Glomerular visceral epithelial cell (primary cell): ENCODE data around the gene FBLIM1.
A peak's percentile ranks its signal among the peaks of the same experiment; 100 is the strongest.

Source experiments
- DNase-seq: peaks from one replicate; pipeline ENCODE4 v3.0.0-alpha.2; 2016; ENCODE audit errors: extremely low spot score

Gene FBLIM1, protein sequence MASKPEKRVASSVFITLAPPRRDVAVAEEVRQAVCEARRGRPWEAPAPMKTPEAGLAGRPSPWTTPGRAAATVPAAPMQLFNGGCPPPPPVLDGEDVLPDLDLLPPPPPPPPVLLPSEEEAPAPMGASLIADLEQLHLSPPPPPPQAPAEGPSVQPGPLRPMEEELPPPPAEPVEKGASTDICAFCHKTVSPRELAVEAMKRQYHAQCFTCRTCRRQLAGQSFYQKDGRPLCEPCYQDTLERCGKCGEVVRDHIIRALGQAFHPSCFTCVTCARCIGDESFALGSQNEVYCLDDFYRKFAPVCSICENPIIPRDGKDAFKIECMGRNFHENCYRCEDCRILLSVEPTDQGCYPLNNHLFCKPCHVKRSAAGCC

DNA sequence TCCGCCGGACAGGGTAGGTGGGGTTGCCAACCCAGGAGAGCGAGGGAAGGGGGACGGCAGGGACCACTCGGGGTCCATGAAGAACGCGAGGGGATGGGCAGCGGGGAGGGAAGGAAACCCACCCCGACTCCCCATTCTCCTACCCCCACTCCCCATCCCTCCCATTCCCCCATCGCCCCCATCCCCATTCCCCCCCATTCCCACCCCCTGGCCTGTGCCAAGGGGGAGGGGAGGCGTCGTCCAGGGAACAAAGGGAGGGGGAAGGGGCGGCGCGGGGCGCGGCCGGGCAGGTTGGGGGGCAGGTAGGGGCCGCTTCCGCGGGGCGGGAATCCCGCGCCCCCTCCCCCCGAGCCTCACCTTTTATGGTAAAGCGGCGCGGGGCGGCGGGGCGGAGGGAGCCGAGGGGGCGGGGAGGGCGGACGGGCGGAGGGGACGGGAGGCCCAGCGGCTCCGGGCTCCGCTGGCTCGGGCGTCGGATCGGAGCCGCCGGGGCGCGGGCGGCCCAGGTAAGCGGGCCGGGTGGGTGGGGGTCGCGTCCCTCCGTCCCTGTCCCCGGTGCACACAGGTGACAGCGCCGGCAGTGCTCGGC, at the start of gene FBLIM1:
TSS of gene FBLIM1 (plus strand) at position 453 of the 589 bp plus-strand sequence. CDS start 6,189 bp downstream, outside the sequence.
- peak; percentile 55 for DNase-seq

DNA sequence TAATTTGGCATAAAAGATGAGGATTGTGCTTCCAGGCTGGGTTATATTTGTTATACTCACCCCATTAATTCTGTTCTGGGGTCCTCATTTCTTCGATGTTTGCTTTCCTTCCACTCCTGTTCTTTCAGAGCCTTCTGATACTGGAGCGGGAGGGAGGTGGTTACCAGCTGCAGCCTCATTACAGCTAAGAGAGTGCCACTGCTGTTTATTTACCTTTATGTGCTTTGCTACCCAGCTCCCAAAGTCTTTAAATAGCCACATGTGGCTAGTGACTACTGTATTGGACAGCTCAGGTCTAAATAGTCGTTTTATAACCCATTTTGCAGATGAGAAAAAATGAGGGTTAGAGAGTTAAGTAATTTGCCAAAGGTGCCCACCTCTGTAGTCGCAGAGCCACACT, 49.4 kb upstream of the FBLIM1 start:
- no peak for DNase-seq

DNA sequence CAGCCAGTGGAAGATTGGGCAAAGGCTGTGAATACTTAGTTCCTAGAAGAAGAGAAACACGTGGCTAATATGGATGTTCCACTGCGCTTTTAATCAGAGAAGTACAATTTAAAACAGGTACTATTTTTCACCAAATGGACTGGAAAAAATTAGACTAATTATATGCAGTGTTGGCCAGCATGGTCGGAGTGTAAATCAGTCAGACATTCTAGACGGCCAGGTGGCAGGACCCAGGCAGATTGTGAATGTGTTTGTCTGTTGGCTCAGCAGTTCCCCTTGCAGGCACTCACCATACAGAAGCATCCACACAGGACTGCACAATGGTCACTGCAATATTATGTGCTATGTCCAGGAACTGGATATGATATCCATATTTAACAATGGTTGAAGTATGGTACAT, 46.4 kb upstream of the FBLIM1 start:
- DNase-seq = no peak

DNA sequence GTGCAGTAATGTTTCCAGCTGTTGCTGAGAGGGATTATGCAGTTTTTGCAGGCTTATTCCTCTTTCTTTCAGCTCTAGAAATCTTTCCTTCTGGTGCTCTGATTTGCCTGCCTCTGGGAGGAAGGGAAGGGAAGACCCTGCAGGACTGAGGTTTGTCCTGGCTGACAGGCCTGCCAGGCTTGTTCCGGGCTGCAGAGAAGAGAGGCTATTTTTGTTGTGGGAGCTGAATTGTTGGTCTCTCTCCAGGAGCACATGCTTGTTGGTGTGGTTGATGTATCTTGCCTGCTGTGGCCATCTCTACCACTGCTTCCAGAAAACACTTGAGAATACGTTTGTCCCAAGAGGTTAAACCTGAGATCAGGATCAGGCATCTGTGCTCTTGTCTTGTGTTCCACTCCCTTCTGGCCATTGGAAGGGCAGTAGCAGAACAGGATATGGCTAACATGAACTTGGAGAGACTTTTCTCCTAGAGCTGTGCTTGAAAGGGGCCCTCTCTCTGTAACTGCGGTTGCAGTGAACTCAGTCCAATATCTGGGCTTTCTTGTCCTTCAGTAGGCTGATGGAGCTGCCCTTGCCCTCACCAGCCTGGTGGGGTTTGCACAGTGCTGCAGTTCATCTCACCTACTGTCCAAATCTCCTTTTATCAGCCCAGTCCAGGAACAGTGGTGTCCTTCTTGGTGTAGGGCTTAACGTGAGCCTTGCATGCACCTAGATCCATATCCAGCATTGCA, 44.0 kb upstream of the FBLIM1 start:
- DNase-seq = no peak

DNA sequence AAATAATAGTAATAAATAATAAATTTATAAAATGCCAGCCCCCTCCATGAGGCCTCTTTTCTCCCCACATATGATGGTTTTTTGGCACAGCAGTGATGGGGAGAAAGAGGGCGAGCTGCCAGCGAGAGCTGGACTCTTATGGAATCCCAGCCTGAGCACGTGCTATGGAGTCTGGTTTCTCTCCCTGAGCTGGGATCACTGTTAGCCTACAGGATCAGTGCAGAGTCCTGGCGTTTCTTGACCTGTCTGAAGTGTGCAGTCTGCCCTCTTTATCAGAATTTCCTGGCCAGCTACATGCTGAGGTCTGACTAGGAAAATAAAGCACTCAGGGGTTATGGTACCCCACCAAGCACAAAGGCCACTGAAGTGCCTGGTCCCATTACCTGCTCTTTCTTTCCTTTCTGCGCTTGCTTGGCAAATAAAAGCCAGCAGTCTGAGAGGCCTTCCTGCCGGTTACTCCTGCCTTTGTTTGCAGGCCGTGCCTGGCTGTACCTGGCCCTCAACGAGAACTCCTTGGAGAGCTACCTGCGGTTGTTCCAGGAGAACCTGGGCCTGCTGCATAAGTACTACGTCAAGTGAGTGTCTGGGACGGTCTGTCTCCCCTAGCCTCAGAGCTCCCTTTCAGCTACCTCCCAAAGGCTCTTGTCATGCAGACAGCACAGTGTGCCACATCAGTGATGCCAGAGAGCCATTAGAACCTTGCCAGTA, 41.0 kb upstream of the FBLIM1 start:
- no peak for DNase-seq

DNA sequence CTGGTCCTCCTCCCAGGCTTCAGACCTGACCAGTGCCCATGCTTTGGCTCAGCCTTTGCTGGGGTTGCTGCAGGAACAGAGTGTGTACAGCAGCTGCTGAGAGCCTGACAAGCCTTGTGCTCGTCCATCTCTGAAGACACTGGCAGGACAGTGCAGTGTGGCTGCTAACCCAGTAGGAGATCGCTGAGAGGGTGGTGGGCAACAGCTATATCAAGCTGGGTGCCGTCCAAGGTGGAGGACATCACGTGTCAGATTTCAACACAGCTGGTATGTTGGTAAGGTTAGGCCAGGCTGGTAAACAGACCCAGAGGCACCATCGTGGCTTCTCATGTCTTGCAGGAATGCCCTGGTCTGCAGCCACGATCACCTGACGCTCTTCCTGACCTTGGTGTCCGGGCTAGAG, 40.4 kb upstream of the FBLIM1 start:
- no peak for DNase-seq

DNA sequence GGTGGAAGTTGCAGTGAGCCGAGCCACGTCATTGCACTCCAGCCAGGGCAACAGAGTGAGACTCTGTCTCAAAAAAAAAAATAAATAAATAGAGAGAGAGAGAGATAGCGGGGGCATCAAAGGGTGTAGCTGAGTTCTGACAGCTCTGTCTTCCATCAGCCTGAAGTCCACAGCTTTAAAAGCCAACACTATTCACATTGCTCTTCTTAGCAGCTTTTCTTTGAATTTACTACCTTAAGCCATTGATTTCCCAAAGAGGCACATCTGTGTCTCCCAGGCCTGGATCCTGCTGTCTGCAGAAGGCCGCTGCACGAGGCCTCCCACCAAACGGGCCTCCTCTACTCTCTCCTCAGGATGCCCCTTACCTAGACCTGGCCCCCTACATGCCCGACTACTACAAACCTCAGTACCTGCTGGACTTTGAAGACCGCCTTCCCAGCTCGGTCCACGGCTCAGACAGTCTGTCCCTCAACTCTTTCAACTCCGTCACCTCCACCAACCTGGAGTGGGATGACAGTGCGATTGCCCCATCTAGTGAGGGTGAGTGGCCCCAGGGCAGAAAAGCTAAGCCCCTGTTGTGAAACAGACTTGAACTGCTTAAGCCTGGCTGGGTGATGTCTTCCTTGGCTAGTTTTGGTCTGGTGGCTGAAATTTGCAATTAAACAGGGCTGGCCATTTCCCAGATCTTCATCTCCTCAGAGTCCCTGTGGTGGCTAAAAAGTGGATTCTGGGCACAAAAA, 39.0 kb upstream of the FBLIM1 start:
- no peak for DNase-seq

DNA sequence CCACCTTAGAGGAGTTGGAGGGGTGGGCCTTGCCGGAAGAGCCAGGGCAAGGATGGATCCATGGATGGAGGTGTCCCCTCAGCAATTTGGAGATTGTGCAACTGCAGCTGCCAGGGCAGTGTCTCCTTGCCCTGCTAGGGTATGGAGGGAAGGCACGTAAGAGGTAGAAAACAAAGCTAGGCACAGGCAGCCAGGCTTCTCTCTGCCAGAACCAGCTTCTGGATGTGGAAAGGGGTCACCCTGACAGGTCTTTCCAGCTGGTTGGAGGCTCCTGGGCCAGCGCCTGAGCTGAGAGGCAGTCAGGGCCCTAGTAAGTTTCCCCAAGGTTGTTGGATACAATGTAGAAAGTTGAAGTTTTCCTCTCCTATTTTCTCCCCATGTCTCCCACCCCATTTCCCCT, 37.7 kb upstream of the FBLIM1 start:
- DNase-seq = no peak

DNA sequence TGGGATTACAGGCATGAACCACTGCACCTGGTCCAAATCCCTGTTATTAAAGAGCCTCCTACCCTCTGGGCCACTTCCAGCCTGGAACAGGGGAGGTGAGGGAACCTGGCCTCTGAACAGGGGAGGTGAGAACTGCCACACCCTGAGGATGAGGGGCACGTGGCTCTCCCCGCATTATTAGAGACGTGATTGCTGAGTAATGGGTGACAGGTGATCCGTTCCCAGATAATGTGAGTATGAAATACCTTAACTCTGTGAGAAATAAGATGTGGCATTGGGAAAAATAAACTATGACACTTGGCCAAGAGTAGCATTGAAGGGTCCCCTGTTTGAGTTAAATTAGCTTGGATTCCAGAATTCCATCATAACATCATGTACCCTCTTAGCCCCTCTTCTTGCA, 36.2 kb upstream of the FBLIM1 start:
- DNase-seq = no peak

DNA sequence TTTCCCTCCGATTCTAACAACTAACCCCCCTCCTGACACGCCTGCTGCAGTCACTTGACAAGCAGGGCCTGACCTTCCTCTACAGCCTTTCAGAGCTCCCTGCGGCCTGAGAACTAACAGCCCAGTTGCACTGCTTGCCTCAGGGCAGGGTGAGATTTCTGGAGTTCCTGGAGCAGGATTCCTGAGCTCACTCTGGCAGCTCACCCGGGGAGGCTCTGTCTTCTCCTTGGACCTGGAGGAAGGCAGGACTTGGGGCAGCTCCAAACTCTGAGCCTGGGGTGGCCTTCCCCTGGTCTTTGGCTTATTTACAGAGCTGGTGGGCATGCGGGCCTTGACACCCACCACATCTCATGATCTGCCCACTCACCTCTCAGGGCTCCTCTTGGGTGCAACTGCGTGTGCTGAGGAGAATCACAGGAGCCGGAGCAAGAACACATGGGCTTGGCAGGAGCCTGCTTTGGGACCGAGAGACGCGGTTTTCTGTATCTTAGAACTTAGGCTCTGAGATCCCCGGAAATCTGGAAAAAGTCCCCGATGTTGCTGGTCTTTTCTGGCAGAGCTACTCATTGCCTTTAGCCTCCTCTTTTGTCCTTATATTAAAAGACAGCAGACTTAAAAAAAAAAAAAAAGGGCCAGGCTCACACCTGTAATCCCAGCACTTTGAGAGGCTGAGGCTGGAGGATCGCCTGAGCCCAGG, 35.6 kb upstream of the FBLIM1 start:
- DNase-seq = no peak

DNA sequence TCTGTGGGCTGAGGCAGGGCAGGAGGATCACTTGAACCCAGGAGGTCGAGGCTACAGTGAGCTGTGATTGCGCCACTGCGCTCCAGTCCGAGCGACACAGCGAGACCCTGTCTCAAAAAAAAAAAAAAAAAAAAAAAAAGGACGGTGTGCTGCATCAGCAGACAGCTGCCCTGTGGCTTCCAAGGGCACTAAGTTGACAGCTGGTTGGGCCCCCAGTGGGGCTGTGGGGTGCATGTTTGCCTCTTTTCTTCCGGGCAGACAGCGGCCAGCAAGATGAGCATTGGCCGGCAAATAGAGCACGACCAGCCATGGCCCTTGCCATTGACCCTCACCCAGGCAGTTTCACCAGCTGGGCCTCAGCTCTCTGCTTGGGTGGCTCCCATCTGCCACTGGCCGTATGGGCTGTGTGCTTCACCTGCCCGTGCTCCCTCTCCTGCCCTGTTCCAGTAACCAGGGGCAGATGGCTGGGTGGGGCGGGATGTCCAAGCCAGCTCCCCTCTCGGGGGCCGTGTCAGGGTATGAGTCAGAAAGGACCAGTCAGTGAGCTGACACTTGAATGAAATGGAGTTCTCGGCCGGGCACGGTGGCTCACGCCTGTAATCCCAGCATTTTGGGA, 34.9 kb upstream of the FBLIM1 start:
- no peak for DNase-seq

DNA sequence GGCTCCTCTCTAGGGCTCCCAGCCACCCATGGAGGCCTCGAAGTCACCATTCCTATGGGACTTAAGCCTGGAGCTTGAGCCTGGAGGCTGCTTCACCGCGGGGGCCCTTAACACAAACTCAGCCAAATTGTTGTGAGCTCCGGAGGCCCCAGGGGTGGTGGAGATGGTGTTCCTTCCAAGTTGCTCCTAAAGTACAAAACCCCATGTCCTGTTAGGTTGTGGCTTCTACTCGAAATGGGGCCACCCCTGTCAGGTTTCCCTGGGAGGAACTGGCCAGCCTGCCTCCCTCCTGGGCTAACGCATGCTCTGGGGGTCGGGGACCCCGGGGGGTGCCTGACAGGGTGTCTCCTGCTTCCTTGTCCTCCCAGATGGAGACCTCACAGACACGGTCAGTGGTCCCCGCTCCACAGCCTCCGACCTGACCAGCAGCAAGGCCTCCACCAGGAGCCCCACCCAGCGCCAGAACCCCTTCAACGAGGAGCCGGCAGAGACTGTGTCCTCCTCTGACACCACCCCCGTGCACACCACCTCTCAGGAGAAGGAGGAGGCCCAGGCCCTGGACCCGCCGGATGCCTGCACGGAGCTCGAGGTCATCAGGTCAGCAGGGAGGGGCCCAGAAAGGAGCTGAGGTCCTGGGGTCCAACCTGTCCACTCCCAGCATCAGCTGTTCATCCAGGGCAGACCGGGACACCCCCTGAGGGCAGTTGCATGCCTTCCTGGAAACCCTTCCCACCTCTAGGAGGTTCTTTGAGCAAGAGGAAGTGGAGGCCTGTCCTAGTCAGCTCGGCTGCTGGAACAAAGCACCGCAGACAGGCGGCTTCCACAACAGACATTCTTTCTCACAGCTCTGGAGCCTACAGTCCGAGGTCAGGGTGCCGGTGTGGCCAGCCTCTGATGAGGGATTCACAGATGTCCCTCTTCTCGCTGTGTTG, 33.4 kb upstream of the FBLIM1 start:
- DNase-seq = no peak

DNA sequence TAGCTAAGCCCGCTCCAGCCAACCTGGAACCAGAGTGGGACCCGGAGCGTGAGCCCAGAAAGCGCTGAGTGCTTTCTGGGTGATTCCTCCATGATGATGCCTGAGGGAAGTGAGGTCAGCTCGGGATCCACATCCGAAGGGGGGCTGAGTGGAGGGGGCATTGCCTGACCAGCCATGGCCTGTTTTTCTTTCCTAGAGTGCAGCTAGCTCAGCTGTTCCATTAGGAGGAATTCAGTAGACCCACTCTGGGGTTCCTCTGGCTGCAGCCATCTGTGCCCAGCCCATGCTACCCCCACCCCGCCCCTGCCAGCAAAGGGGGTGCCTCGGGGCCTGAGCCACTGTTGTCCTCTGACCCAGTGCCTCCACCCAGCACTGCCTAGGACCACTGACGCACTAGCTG, 32.1 kb upstream of the FBLIM1 start:
- no peak for DNase-seq

DNA sequence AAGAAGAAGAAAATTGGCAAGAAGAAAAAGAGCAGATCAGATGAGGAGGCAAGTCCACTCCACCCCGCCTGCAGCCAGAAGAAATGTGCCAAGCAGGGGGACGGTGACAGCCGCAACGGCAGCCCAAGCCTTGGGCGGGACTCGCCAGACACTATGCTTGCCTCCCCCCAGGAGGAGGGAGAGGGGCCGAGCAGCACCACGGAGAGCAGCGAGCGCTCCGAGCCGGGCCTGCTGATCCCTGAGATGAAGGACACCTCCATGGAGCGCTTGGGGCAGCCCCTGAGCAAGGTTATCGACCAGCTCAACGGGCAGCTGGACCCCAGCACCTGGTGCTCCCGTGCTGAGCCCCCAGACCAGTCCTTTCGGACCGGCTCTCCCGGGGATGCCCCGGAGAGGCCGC, 31.6 kb upstream of the FBLIM1 start:
- no peak for DNase-seq

DNA sequence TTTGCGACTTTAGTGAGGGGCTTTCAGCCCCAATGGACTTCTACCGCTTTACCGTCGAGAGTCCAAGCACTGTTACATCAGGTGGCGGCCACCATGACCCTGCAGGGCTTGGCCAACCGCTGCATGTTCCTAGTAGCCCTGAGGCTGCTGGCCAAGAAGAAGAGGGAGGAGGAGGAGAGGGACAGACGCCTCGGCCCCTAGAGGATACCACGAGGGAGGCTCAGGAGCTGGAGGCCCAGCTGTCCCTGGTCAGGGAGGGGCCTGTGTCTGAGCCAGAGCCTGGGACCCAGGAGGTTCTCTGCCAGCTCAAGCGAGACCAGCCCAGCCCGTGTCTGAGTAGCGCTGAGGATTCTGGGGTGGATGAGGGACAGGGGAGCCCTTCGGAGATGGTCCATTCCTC, 31.2 kb upstream of the FBLIM1 start:
- no peak for DNase-seq

DNA sequence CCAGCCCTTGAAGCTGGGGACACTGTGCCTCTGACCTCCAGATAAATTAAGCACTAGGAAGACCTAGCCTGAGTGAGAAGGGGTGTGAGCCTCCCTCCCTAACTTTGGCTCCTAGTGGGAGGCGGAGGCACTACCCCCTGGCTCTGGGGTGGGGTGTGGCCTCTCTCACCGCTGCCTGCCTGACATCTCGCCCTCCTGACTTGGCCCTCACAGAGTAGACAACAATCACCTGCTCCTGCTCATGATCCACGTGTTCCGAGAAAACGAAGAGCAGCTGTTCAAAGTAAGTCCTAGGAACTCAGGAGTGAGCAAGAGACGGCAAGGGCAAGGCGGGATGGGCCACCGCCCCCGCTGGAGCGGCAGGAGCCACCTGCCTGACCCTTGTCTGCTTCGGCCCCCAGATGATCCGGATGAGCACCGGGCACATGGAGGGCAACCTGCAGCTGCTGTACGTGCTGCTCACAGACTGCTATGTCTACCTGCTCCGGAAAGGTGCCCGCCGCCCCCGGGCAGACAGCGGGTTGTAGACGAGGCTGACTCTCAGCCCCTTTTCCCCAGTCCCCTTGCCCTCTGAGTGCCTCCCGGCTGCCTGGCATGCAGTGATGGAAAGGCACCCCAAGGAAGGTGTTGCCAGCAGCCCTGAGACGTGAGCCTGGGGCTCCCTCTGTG, 30.6 kb upstream of the FBLIM1 start:
- DNase-seq = no peak

DNA sequence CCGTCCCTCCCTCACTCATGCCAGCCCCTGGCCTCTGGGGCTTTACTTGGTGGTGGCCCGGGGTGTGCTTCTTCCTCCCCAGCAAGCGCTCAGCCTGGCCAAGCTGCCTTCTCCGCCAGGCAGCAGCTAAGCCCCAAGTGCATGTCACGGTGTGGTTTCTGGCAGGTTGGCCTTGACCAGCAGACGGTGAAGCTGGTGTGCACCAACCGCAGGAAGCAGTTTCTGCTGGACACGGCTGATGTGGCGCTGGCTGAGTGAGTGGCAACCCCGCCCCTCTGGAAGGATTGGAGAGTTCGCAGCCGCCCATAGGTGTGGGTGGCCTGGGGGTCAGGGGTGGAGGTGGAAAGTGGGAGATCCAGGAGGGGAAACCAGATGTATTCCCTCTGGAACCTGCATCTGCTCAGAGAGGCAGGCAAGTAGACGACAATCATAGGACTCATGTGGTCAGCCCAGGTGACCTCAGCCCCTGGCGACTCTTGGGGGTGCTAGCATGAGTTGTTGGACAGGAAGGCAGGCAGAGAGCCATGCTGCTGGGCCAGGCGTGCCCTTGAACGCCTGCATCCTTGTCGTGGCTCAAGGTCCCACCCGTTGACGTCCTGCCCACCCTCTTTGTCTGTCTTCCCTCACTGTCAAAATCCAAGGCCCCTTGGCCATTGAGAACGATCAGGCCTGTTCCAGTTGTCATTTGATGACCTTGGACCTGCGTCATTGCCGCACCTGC, 29.5 kb upstream of the FBLIM1 start:
- DNase-seq = no peak

DNA sequence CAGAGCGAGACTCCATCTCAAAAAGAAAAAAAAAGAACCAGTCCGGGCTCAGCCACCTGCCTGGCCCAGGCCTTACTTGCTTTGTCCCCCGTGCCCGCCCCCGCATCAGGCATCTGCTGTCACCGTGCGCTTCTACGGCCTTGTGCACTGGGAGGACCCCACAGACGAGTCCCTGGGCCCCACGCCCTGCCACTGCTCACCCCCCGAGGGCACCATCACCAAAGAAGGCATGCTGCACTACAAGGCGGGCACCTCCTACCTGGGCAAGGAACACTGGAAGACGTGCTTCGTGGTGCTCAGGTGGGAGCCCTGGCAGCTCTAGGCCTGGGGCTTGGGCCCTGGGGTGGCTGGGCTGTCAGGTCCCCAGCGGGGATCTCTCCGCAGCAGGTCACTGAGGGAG, 28.2 kb upstream of the FBLIM1 start:
- DNase-seq = no peak
